ENCODE measurements around the gene CDH12.

DNA sequence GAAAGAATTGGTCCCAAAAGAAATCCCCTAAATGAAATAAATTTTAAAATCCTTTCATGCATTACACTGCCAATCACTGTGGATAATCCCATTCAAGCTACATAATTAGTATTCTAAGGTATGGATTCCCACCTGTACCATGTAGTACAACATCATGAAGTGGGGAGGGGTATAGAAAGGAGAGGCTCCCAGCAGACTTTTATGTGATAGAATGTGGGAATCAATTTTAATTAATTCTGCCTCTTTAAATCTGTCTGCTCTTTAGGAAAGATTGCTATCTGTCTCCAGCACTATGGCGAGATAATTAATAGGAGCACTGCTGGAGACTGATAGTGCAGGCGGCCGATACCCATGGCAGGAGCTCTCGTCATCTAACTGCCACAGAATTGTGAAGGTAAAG, 95.4 kb downstream of the CDH12 start:
- TF ChIP-seq POLR2A (IDR thresholded peaks at IDR 0.05; ENCODE audit: low read length) = no peak
- no peak for TF ChIP-seq GATA1 (IDR thresholded peaks at IDR 0.05; ENCODE audit: low read depth, low read length)

Data from erythroblast (primary cell).